MM.1S (cell line): ENCODE results near the gene CFAP61.
"Not testable (repeated sequence)": the region's sequence is repeated elsewhere in the genome, so short reads cannot be mapped to it uniquely, and the experiment has no call there.

Experiments
- DNase-seq: peaks from one replicate; pipeline ENCODE4 v3.0.0-alpha.2; 2015
- H2AFZ ChIP-seq: fragments of 300-600 bp; sonication (generic); 2 replicates; pipeline ENCODE4 v1.6.0; 2016; ENCODE audit warnings: antibody characterized with exemption, low read length
- H3F3A ChIP-seq: fragments of 300-600 bp; sonication (generic); 2 replicates; pipeline ENCODE4 v1.6.1; 2016; ENCODE audit warnings: mild to moderate bottlenecking, antibody characterized with exemption, low read length, moderate library complexity, mixed read lengths; ENCODE audit not compliant: insufficient read depth
- H3K27ac ChIP-seq: fragments of 300-600 bp; sonication (generic); 2 replicates; pipeline ENCODE4 v1.5.1; 2016; ENCODE audit warnings: mild to moderate bottlenecking, low read length
- H3K27me3 ChIP-seq: fragments of 300-600 bp; sonication (generic); replicated peaks from 2 replicates; pipeline ENCODE4 v1.6.0; 2016; ENCODE audit warnings: low read length; ENCODE audit not compliant: insufficient read depth
- H3K36me3 ChIP-seq: fragments of 300-600 bp; sonication (generic); replicated peaks from 2 replicates; pipeline ENCODE4 v1.6.1; 2016; ENCODE audit warnings: mild to moderate bottlenecking, low read length, mixed read lengths; ENCODE audit not compliant: insufficient read depth
- H3K4me1 ChIP-seq: fragments of 300-600 bp; sonication (generic); 2 replicates; pipeline ENCODE4 v1.6.1; 2016; ENCODE audit warnings: low read length, mixed read lengths
- H3K4me2 ChIP-seq: fragments of 300-600 bp; sonication (generic); 2 replicates; pipeline ENCODE4 v1.6.0; 2016; ENCODE audit warnings: low read depth, low read length
- H3K4me3 ChIP-seq: fragments of 300-600 bp; sonication (generic); 2 replicates; pipeline ENCODE4 v1.5.1; 2016; ENCODE audit warnings: low read length, mixed read lengths
- H3K79me2 ChIP-seq: fragments of 300-600 bp; sonication (generic); 2 replicates; pipeline ENCODE4 v1.6.1; 2016; ENCODE audit warnings: mixed run types, low read length, mixed read lengths
- H3K9ac ChIP-seq: fragments of 300-600 bp; sonication (generic); 2 replicates; pipeline ENCODE4 v1.6.1; 2016; ENCODE audit warnings: low read length, mixed read lengths
- H3K9me2 ChIP-seq: fragments of 300-600 bp; sonication (generic); replicated peaks from 2 replicates; pipeline ENCODE4 v1.6.1; 2016; ENCODE audit warnings: mild to moderate bottlenecking, low read length, mixed read lengths; ENCODE audit not compliant: insufficient read depth
- H3K9me3 ChIP-seq: fragments of 300-600 bp; sonication (generic); replicated peaks from 2 replicates; pipeline ENCODE4 v1.6.1; 2016; ENCODE audit warnings: mild to moderate bottlenecking, low read length, mixed read lengths; ENCODE audit not compliant: insufficient read depth
- H4K20me1 ChIP-seq: fragments of 300-600 bp; sonication (generic); 2 replicates; pipeline ENCODE4 v1.6.1; 2016; ENCODE audit warnings: mild to moderate bottlenecking, low read length, moderate library complexity, mixed read lengths; ENCODE audit not compliant: insufficient read depth
- CTCF ChIP-seq: fragments of 300-600 bp; sonication (generic); IDR thresholded peaks from 2 replicates; pipeline ENCODE4 v1.5.1; 2016; ENCODE audit warnings: antibody characterized with exemption, low read length, mixed read lengths
- EZH2 ChIP-seq: fragments of 300-600 bp; sonication (generic); optimal IDR thresholded peaks from 2 replicates; pipeline ENCODE3; 2017; ENCODE audit warnings: low read depth, mild to moderate bottlenecking, antibody characterized with exemption, low read length, mixed read lengths
- EZH2phosphoT487 ChIP-seq: fragments of 300-600 bp; sonication (generic); IDR thresholded peaks from 2 replicates; pipeline ENCODE4 v1.6.1; 2018; ENCODE audit warnings: antibody characterized with exemption, low read length

CFAP61 gene

DNA sequence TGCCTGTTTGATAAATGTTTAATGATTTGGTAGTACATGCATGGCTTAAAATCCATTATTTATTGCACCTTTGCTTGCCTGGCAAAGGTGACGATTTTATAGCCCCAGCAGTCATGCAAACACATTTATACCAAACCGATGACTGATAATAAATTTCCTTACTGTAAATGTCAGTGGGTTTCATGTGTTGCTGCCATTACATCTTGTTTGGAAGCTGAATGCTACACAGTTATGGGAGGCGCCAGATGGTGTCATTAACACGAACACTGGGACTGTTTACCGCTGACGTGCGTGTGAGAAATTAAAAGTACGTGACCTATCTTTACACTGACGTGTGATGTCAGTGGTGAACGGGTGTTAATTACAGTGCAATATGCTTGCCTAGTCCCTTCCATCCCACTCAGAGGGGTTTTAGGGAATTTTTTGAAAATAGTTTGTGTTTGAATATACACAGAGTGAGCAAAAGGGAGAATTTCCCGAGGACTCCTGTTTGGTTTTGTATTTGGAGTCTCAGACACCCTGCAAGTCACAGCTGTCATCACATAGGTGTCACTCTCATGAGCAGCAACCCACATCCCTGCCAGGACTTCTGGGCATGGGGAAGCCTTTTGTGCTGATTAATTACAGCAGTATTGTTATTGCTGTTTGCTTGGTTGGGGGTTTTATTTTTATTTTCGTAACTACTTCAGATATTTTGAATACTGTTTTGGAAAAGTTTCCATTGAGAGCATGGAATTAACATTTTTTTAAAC is 163.8 kb downstream of the CFAP61 start:
- Histone ChIP-seq H2AFZ (no peak overlapping the region), H3K36me3 (no peaks in the 10 kb centered on the region), H3K9me3 (no peaks in the 10 kb centered on the region), H3K27ac (no peak overlapping the region), H4K20me1 (no peaks in the 10 kb centered on the region), H3K4me2 (no peak overlapping the region), H3K9ac (no peak overlapping the region), H3K4me1 (peaks cover 1% of the 10 kb centered on the region), H3K9me2 (no peaks in the 10 kb centered on the region), H3K4me3 (no peak overlapping the region), H3K79me2 (no peaks in the 10 kb centered on the region), H3F3A (no peaks in the 10 kb centered on the region), H3K27me3 (no peaks in the 10 kb centered on the region)
- DNase-seq = no peak
- TF ChIP-seq EZH2phosphoT487 (no peak), CTCF (no peak), EZH2 (no peak)

DNA sequence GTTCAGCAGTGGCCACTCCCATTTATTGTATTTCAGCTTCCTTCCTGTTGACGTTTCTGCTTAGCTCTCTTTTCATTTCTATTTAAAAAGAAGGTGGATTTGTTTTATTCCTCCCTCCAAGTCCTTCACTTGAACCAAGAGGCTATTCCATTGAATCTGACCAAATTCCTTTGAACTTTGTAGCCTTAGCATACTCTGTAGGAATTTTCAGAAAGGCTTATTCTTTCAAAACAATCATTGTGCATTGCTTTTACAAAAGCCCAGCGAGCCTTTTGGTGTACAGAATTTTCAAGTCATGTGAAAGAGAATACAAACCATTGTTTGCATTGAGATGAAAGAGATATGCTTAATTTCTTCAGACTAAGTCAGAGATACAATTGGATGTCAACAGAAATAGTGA is 164.6 kb downstream of the CFAP61 start:
- no peak overlapping the region for H2AFZ ChIP-seq
- no peak overlapping the region for H3K9ac ChIP-seq
- H3K79me2 ChIP-seq = no peaks in the 10 kb centered on the region
- H3K9me2 ChIP-seq = no peaks in the 10 kb centered on the region
- H3K4me3 ChIP-seq = no peak overlapping the region
- no peak overlapping the region for H3K27ac ChIP-seq
- H4K20me1 ChIP-seq = no peaks in the 10 kb centered on the region
- H3K36me3 ChIP-seq = no peaks in the 10 kb centered on the region
- no peaks in the 10 kb centered on the region for H3F3A ChIP-seq
- H3K4me2 ChIP-seq = no peak overlapping the region
- no peak for DNase-seq
- TF ChIP-seq CTCF (no peak), EZH2 (no peak), EZH2phosphoT487 (no peak)
- H3K9me3 ChIP-seq = no peaks in the 10 kb centered on the region
- H3K4me1 ChIP-seq = no peaks in the 10 kb centered on the region
- no peaks in the 10 kb centered on the region for H3K27me3 ChIP-seq

- Histone ChIP-seq H3K9me2 (no peaks in the 10 kb centered on the region), H3K9ac (no peak overlapping the region), H3K36me3 (no peaks in the 10 kb centered on the region), H3K4me3 (no peak overlapping the region), H4K20me1 (no peaks in the 10 kb centered on the region), H3K27me3 (no peaks in the 10 kb centered on the region), H2AFZ (no peak overlapping the region), H3K79me2 (no peaks in the 10 kb centered on the region), H3K9me3 (no peaks in the 10 kb centered on the region), H3K4me2 (no peak overlapping the region), H3K27ac (no peak overlapping the region), H3K4me1 (no peaks in the 10 kb centered on the region), H3F3A (no peaks in the 10 kb centered on the region)
- DNase-seq = no peak
- TF ChIP-seq EZH2phosphoT487 = no peak
- no peak for TF ChIP-seq EZH2
- no peak for TF ChIP-seq CTCF
Measured at GRCh38 chr20:20217621-20218020, 165.3 kb downstream of the CFAP61 start.

- not testable (repeated sequence) for H3K4me2 ChIP-seq, H3K36me3 ChIP-seq
Measured at GRCh38 chr20:20218106-20218505, 165.8 kb downstream of the CFAP61 start.

More at GRCh38 chr20:20218106-20218505, 165.8 kb downstream of the CFAP61 start:
- not testable (repeated sequence) for H3K9me3 ChIP-seq, H3K27ac ChIP-seq, H3K9me2 ChIP-seq, H3F3A ChIP-seq, H2AFZ ChIP-seq, H3K27me3 ChIP-seq, DNase-seq, H3K4me3 ChIP-seq, H3K79me2 ChIP-seq, H3K9ac ChIP-seq, H4K20me1 ChIP-seq, H3K4me1 ChIP-seq
